Kasumi-1 (cell line): ENCODE measurements around the gene VPS11.
"Not testable (repeated sequence)": the region's sequence is repeated elsewhere in the genome, so short reads cannot be mapped to it uniquely, and the experiment has no call there.

Experiments used
- DNase-seq, 2 experiments: peaks; one replicate each; lab custom pipeline; 2025; lab: John Stamatoyannopoulos, UW

VPS11 gene

GRCh38 chr11:119067371-119068222, at the start of gene VPS11:
Gene VPS11, plus strand, starts transcription at chr11:119067818. Its CDS starts 6 bp downstream, at chr11:119067824.
- DNase-seq: peak; percentile 96 to 97

- DNase-seq: peak; percentile 98
Measured at GRCh38 chr11:119018074-119018938, 49.3 kb upstream of the VPS11 start, which contains the start of the genes RPS25 and TRAPPC4. Gene RPS25, minus strand, starts transcription at chr11:119018343. Its CDS starts 59 bp downstream, at chr11:119018284. Gene TRAPPC4, plus strand, starts transcription at chr11:119018766. Its CDS starts 30 bp downstream, at chr11:119018796.

GRCh38 chr11:119019996-119020395, 47.6 kb upstream of the VPS11 start:
- DNase-seq: no peak

GRCh38 chr11:119021631-119022030, 46.0 kb upstream of the VPS11 start:
- no peak for DNase-seq

GRCh38 chr11:119023741-119024140, 43.9 kb upstream of the VPS11 start:
- no peak for DNase-seq

- no peak for DNase-seq
Measured at GRCh38 chr11:119024430-119025098, 43.1 kb upstream of the VPS11 start.

- DNase-seq: no peak
Measured at GRCh38 chr11:119025099-119025473, 42.5 kb upstream of the VPS11 start.

- DNase-seq: no peak
Measured at GRCh38 chr11:119025541-119025940, 42.1 kb upstream of the VPS11 start.

GRCh38 chr11:119025978-119026766, 41.4 kb upstream of the VPS11 start:
- no peak for DNase-seq

- DNase-seq: no peak
Measured at GRCh38 chr11:119026970-119027369, 40.6 kb upstream of the VPS11 start.

- DNase-seq: no peak
Measured at GRCh38 chr11:119027561-119028345, 39.9 kb upstream of the VPS11 start.

- no peak for DNase-seq
Measured at GRCh38 chr11:119028346-119029068, 39.1 kb upstream of the VPS11 start.

GRCh38 chr11:119029069-119029339, 38.6 kb upstream of the VPS11 start:
- no peak for DNase-seq

- peak in 1 of 2 experiments; percentile 25 for DNase-seq
Measured at GRCh38 chr11:119029340-119030028, 38.1 kb upstream of the VPS11 start.

- DNase-seq: no peak
Measured at GRCh38 chr11:119030029-119030328, 37.6 kb upstream of the VPS11 start.

GRCh38 chr11:119030329-119031047, 37.1 kb upstream of the VPS11 start, which contains the start of gene SLC37A4:
Gene SLC37A4, minus strand, starts transcription at chr11:119030877.
- peak; percentile 94 to 95 for DNase-seq

- no peak for DNase-seq
Measured at GRCh38 chr11:119031912-119032280, 35.7 kb upstream of the VPS11 start.

- DNase-seq: not testable (repeated sequence)
Measured at GRCh38 chr11:119033421-119033820, 34.2 kb upstream of the VPS11 start.

- DNase-seq: no peak
Measured at GRCh38 chr11:119034813-119035212, 32.8 kb upstream of the VPS11 start.
